Peyer's patch (tissue), 4 donors: ENCODE data around the gene PPP1R26.

Experiments used
- CTCF ChIP-seq, 6 experiments: fragments of 450-650 bp in 4 of 6; fragments of 200-600 bp in 2 of 6; sonication (generic) in 1 of 6; IDR thresholded peaks; one replicate each; pipeline ENCODE4 v1.5.1; 2017 to 2019; ENCODE audit warnings: antibody characterized with exemption in 6 of 6, mild to moderate bottlenecking in 3 of 6, moderate library complexity in 1 of 6
- POLR2A ChIP-seq, 2 donors: fragments of 450-650 bp; IDR thresholded peaks; one replicate each; pipeline ENCODE4 v1.5.1; 2017; ENCODE audit warnings: antibody characterized with exemption in 2 of 2, mild to moderate bottlenecking in 2 of 2, moderate library complexity in 2 of 2

DNA sequence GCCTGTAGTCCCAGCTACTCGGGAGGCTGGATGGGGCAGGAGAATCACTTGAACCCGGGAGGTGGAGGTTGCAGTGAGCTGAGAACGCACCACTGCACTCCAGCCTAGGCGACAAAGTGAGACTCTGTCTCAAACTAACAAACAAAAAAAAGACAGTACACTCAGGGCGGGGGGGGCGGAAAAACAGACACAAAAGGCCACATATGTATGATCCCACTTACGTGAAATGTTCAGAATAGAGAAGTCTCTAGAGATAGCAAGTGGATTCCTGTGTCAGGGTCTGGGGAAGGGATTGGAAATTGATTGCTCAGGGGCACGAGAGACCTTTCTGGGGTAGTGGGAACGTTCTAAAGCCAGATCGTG, 32.6 kb downstream of the PPP1R26 start:
- TF ChIP-seq CTCF (IDR thresholded peaks at IDR 0.05) (no peak), POLR2A (IDR thresholded peaks at IDR 0.05) (no peak)
